Endodermal cell (in vitro differentiated cells): Measurements from ENCODE around the gene SPATS2. TPM values are rescaled to one million over a fixed set of nuclear protein-coding genes. Genes with fewer than 3 reads are reported as not detected.

Source experiments
- DNase-seq: peaks from one replicate; pipeline ENCODE4 v3.0.0-alpha.2; 2017
- H3K27ac ChIP-seq: 2 replicates; pipeline ENCODE4 v1.5.1; 2013; ENCODE audit warnings: mild to moderate bottlenecking, low read depth, low read length, moderate library complexity
- H3K27me3 ChIP-seq: 2 replicates; pipeline ENCODE4 v1.6.1; 2013; ENCODE audit warnings: mild to moderate bottlenecking, low read length, moderate library complexity; ENCODE audit not compliant: insufficient read depth, control insufficient read depth, poor library complexity, severe bottlenecking
- H3K36me3 ChIP-seq: 2 replicates; pipeline ENCODE4 v1.7.0; 2013; ENCODE audit warnings: mild to moderate bottlenecking, low read length, moderate library complexity; ENCODE audit not compliant: control insufficient read depth, insufficient read depth
- H3K4me1 ChIP-seq: one replicate; pipeline ENCODE4 v1.7.0; 2013; ENCODE audit warnings: low read length; ENCODE audit not compliant: control insufficient read depth, insufficient read depth
- H3K4me3 ChIP-seq: 2 replicates; pipeline ENCODE4 v1.5.1; 2013; ENCODE audit warnings: mild to moderate bottlenecking, low read length, moderate library complexity
- H3K9ac ChIP-seq: 2 replicates; pipeline ENCODE4 v1.6.1; 2013; ENCODE audit warnings: mild to moderate bottlenecking, low read length, moderate library complexity; ENCODE audit not compliant: poor library complexity, severe bottlenecking; ENCODE audit errors: extremely low read depth
- H3K9me3 ChIP-seq: 2 replicates; pipeline ENCODE4 v1.6.1; 2013; ENCODE audit warnings: mild to moderate bottlenecking, low read length, moderate library complexity; ENCODE audit not compliant: control insufficient read depth
- H3K27ac Mint-ChIP-seq: 2 replicates; pipeline ENCODE4 v1.8.0; 2020; ENCODE audit warnings: mixed read lengths
- H3K27me3 Mint-ChIP-seq: 2 replicates; pipeline ENCODE4 v1.8.0; 2021; ENCODE audit warnings: mild to moderate bottlenecking, mixed read lengths; ENCODE audit not compliant: insufficient read depth
- H3K36me3 Mint-ChIP-seq: 2 replicates; pipeline ENCODE4 v1.8.0; 2020; ENCODE audit warnings: low read depth, mixed read lengths
- H3K4me1 Mint-ChIP-seq: 2 replicates; pipeline ENCODE4 v1.8.0; 2020; ENCODE audit warnings: mixed read lengths
- H3K4me3 Mint-ChIP-seq: 2 replicates; pipeline ENCODE4 v1.8.0; 2020; ENCODE audit warnings: mild to moderate bottlenecking, moderate library complexity, mixed read lengths
- H3K9me3 Mint-ChIP-seq: 2 replicates; pipeline ENCODE4 v1.8.0; 2020; ENCODE audit warnings: mild to moderate bottlenecking, mixed read lengths
- WGBS, 2 experiments: methylation state at CpG; one replicate each; pipeline versions ENCODE4 v1.1.5 to v1.1.7; 2013; ENCODE audit warnings: missing lambda C conversion rate in 2 of 2, mixed read lengths in 1 of 2; ENCODE audit not compliant: insufficient coverage in 1 of 2, insufficient read length in 1 of 2; 5-methylcytosine and 5-hydroxymethylcytosine counted together
- total RNA-seq, 2 donors: library from RNA; stranded (reverse); fragmentation: NEBNext Ultra II Directional in 1 of 2; extraction: Animal tissue kit (Norgen Biotek cat#: 25700) in 1 of 2; gene quantifications; 2 replicates in 1 of 2; 3 replicates in 1 of 2; pipeline ENCODE4 v1.2.1, GENCODE V29; 2021
- TF ChIP-seq, protein P1 (sequence below): fragments of 200-600 bp; sonication (generic); conservative IDR thresholded peaks from 2 replicates; pipeline ENCODE4 v1.5.0; 2021; ENCODE audit warnings: antibody characterized with exemption, mild to moderate bottlenecking

SPATS2 gene
- total RNA-seq, 2 donors from 2014 or later = 50.2 to 64.8 TPM

GRCh38 chr12:49493900-49494299 lies 126.6 kb downstream of the SPATS2 start:
- no peak overlapping the region for H3K4me3 Mint-ChIP-seq
- no peak overlapping the region for H3K27ac Mint-ChIP-seq
- no peak overlapping the region for H3K27ac ChIP-seq
- peaks cover 22% of the 10 kb centered on the region for H3K4me1 Mint-ChIP-seq
- H3K36me3 Mint-ChIP-seq = peaks cover 42% of the 10 kb centered on the region
- 100% methylated on average over 2 of the region's 2 CpGs for WGBS, 2 experiments
- H3K27me3 Mint-ChIP-seq = no peaks in the 10 kb centered on the region
- H3K4me1 ChIP-seq = no peaks in the 10 kb centered on the region
- H3K4me3 ChIP-seq = no peak overlapping the region
- no peaks in the 10 kb centered on the region for H3K27me3 ChIP-seq
- TF ChIP-seq, protein P1, sequence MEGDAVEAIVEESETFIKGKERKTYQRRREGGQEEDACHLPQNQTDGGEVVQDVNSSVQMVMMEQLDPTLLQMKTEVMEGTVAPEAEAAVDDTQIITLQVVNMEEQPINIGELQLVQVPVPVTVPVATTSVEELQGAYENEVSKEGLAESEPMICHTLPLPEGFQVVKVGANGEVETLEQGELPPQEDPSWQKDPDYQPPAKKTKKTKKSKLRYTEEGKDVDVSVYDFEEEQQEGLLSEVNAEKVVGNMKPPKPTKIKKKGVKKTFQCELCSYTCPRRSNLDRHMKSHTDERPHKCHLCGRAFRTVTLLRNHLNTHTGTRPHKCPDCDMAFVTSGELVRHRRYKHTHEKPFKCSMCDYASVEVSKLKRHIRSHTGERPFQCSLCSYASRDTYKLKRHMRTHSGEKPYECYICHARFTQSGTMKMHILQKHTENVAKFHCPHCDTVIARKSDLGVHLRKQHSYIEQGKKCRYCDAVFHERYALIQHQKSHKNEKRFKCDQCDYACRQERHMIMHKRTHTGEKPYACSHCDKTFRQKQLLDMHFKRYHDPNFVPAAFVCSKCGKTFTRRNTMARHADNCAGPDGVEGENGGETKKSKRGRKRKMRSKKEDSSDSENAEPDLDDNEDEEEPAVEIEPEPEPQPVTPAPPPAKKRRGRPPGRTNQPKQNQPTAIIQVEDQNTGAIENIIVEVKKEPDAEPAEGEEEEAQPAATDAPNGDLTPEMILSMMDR = no peak
- no peak for DNase-seq
- peaks cover 57% of the 10 kb centered on the region for H3K36me3 ChIP-seq
- H3K9me3 ChIP-seq = no peaks in the 10 kb centered on the region
- H3K9me3 Mint-ChIP-seq = no peaks in the 10 kb centered on the region
- no peak overlapping the region for H3K9ac ChIP-seq

- Histone ChIP-seq H3K4me3 (no peak overlapping the region), H3K4me1 (no peaks in the 10 kb centered on the region), H3K9ac (no peak overlapping the region), H3K27me3 (no peaks in the 10 kb centered on the region), H3K27ac (no peak overlapping the region), H3K9me3 (no peaks in the 10 kb centered on the region), H3K36me3 (peaks cover 60% of the 10 kb centered on the region)
- no peak for DNase-seq
- H3K4me3 Mint-ChIP-seq = peak overlapping the region; percentile 0
- H3K36me3 Mint-ChIP-seq = peaks cover 63% of the 10 kb centered on the region
- no peaks in the 10 kb centered on the region for H3K27me3 Mint-ChIP-seq
- peaks cover 22% of the 10 kb centered on the region for H3K4me1 Mint-ChIP-seq
- no peaks in the 10 kb centered on the region for H3K9me3 Mint-ChIP-seq
- 89 to 90% methylated on average over 10 of the region's 10 CpGs for WGBS, 2 experiments
- TF ChIP-seq, protein P1 = no peak
- H3K27ac Mint-ChIP-seq = peak overlapping the region; percentile 62
Measured at GRCh38 chr12:49496417-49497360, 129.4 kb downstream of the SPATS2 start.

DNA sequence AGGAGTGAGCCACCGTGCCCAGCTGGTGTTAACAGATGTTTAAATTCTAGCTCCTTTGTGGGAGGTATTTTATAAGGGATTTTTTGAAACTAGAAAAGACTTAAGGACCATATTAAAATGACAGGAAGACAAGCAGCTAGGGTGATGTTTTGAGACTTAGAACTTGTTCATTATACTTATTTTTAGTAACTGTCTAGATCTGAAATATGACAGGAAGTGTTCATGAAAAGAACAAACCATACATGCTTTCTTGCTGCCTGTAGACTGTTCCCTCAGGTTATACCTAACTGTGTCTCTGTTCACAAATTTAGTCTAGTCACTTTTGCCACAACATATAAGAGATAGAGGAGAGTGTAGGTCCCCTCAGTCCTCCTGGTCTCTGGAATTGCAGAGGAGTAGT lies 134.6 kb downstream of the SPATS2 start:
- 86 to 91% methylated on average over 1 of the region's 1 CpG for WGBS, 2 experiments
- H3K27me3 Mint-ChIP-seq = no peaks in the 10 kb centered on the region
- DNase-seq = no peak
- no peak overlapping the region for H3K9ac ChIP-seq
- H3K9me3 ChIP-seq = peaks cover 7% of the 10 kb centered on the region
- no peaks in the 10 kb centered on the region for H3K4me1 ChIP-seq
- peaks cover 11% of the 10 kb centered on the region for H3K4me1 Mint-ChIP-seq
- no peak overlapping the region for H3K27ac ChIP-seq
- H3K27me3 ChIP-seq = no peaks in the 10 kb centered on the region
- H3K36me3 Mint-ChIP-seq = peaks cover 76% of the 10 kb centered on the region
- peaks cover 82% of the 10 kb centered on the region for H3K36me3 ChIP-seq
- H3K9me3 Mint-ChIP-seq = no peaks in the 10 kb centered on the region
- TF ChIP-seq, protein P1 = no peak
- H3K4me3 ChIP-seq = no peak overlapping the region
- no peak overlapping the region for H3K4me3 Mint-ChIP-seq
- H3K27ac Mint-ChIP-seq = no peak overlapping the region
